Endometrial microvascular endothelial cells (primary cell): ENCODE data around the gene TTLL9. TPM values are rescaled to one million over a fixed set of nuclear protein-coding genes. Genes with fewer than 3 reads are reported as not detected.

Experiments used
- in situ Hi-C: cut with HindIII; loops from 2 replicates; pipeline ENCODE4 v1.10.0; 2017; ENCODE audit warnings: low sequenced_read_pairs, low pct_unique_long_range_greater_than_20kb; ENCODE audit errors: inconsistent ontology term
- total RNA-seq: library from RNA; depleted of rRNA; stranded (reverse); fragments of >200 nt; gene quantifications from one replicate; pipeline ENCODE4 v1.2.3, GENCODE V29; 2015; ENCODE audit errors: inconsistent ontology term

TTLL9 gene
- total RNA-seq, 1 donor from 2014 or later, result not detected

DNA sequence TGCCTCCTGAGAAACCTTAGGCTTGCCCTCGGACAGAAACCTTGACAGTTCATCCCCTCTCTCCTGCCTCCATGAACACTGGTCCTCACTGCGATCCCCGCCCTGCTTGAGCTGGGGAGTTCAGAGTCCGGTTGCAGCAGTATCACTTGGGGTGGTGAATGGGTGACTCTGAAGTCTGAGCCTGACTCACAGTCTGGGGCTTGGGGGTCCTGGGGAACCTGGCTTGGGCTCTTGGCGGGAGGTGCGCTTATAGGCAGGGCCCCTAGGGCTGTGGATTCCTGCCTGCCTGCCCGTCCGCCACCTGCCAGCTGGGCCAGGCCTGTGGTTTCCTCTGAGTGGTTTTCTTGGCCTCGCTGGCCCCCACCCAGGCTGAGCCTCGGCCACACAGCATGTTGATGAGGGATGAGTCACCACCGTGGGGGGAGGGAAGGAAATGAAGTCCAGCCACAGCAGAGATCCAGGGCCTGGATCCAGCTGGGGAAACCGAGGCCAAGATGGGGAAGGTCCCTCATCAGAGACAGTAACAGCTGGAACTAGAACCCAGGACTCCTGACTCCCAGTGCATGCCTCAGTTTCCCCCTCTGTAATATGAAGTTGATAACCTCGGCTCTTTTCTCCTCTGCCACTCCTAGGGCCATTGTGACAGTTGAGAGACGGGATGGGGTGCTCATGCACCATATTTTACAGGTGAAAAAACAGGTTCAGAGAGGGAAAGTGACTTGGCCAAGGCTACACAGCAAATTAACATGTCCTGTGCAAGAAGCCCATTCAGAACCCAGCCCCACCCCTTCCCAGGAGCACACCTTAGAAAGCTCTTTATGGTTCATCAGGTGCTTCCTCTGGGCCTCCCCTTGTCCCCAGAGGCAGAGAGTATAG is 34.2 kb upstream of the TTLL9 start:
- in situ Hi-C loops, result no loop called here

DNA sequence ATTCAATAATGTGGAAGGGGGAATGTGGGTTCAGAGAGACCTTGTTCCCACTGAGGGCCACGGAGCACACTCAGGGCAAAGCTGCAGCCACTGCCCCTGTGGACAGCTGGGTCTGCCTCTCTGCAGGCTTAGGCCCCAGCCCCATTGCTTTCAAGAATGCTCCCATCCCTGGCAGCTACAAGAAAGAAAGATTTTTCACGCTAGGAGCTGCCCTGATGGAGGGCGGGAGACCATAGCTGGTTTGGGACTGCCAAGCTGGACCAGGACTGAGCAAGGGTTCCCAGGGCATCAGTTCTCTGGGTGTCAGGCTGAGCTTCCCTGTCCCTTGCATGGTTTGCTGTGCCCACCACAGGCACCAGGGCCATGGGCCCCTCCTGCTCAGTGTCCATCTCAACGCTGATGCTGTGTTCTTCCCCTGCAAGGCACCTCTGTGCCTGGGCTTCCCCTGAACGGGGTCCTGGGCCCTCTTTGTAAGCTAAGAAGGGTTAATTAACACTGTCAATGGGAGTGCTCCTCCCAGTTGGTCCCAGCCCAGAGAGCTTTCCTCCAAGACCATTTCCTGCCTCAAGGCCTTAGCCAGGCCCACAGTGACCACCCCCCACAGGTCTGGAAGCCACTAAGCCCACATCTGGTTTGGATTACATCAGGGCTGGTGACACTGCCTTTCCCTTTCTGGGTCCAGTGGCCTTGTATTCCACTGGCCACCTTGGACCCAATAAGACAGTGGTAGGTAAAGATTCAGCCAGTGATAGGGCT is 33.4 kb upstream of the TTLL9 start:
- in situ Hi-C loops, result no loop called here

DNA sequence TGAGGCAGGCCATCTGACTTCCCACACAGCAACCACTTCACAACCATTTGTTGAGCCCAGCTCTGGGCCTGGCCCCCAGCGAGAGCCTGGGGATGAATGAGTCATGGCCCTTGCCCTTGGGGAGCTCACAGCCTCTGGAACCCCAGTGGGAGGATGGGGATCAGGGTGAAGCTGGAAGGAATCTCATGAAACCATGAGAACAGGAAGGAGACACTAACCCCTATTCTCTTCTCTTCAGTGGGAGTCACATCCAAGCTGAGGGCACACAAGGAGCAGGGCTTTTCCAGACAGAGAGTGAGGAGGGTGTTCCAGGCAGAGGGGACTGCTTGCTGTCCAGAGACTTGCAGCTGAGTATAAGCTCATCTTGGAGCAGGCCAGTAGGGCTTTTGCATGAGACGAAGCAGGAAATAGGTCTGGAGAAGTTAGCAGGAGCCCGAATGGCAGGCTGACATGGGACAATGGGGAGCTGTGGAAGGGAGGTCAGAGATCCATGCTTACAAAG is 32.5 kb upstream of the TTLL9 start:
- in situ Hi-C loops, result no loop called here

DNA sequence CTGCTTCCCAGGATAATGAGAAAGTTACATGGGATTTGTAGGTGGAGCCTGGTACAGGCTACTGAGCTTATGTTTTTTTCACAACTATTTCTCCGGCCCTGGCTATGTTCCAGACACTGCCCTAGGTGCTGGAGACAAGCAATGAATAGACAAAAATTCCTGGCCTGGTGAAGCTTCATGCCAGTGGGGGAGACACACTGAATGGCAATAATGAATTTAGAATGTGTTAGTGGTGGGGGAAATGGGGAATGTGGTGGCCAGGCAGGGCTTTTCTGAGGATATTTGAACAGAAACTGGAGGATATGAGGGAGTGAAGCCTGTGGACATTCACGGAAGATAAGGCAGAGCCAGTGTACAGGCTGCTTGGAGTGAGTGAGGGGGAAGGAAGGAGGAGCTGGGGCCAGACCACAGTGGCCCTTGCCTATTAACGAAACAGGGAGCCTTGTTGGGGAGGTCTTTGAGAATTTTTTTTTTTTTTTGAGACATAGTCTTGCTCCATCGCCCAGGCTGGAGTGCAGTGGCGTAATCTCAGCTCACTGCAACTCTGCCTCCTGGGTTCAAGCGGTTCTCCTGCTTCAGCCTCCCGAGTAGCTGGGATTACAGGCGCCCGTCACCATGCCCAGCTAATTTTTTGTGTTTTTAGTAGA is 31.7 kb upstream of the TTLL9 start:
- in situ Hi-C loops, result no loop called here

DNA sequence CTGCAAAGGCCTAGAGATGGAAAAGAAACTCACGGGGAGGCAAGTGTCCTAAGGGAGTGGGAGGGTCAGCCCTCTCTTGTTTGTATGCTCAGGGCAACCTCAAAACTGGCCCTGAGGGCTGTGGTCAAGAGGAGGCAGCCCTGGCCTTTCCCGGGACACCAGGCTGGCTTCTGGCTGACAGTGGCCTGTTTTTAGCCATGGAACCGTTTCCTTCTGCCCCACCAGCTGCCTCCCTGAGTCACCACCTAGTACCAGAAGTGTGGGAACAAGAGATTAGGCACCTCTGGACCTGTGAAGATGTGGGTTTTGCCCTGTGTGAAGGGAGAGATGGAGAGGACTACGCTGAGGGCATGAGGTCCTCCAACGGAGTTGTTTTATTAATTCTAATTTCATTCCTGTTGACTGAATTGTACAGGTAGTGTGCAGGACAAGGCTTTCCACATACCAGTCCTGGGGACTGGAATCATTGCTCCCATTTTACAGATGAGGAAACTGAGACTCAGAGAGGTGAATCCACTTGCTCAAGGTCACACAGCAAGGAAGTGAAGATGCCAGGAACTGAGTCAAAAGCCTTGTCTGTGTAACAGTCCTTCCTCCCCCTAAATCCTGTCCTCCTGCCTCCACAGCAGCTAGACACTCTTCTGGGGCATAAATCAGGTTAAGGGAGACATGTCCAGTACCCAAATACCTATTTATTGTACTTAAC is 30.5 kb upstream of the TTLL9 start:
- in situ Hi-C loops, result no loop called here

DNA sequence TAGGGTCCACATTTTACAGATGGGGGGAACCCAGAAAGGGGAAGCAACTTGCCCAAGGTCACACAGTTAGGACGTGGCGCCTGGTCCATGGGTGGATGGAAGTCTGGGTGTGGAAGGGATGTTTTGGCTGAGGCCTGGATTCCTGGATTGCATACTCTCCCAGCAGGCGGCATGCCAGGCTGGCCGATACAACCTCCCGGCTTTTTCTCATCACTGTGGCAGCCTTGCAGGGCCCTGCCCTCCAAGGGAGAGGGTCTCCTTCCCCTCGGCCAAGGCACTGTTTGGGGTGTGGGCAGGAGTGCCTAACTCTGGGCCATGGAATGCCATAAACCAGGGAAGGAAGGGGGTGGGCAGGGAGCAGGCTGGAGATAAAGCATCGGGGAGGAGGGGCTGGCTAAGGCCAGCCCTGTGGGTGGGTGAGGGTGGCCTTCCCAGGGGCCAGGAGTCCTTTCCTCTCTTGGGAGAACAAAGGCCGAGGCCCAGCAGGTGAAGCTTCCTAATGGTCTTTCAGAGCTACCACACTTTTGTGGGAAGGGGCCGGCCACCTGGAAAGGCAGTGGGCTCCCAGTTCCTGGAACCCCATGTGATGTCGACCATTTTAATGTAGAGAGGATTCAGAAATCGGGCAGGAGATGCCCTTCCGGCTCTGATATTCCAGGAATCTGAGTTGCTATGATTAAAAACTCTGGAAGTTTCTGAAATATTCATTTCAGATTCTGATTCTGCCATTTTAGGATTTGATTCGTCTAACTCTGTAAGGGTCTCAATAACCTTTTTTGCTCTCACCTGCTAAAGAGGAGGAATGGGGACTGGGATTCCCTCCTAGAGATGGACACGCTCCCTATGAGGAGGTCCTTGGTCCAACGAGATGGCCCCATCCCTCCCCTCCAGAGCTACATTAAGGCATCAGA is 29.3 kb upstream of the TTLL9 start:
- in situ Hi-C loops, result no loop called here

DNA sequence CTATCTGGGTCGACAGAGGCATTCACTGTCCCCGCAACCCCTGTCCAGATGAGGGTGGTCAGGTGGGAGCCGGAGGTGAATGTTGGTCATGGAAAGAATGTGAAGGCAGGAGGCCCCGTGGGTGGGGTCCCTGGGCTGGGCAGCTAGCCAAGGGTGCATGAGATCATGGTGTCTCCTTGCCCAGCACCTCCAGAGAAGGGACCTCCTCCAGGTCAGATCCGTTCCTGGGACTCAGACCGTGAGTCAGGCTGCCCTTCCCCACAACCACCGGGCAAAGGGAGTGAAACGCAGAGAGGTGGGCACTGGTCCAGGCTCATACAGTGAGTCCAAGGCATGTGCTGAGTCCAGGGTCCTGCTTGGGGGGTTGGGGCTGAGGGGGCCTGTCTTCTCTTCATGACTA is 28.5 kb upstream of the TTLL9 start:
- in situ Hi-C loops, result no loop called here

DNA sequence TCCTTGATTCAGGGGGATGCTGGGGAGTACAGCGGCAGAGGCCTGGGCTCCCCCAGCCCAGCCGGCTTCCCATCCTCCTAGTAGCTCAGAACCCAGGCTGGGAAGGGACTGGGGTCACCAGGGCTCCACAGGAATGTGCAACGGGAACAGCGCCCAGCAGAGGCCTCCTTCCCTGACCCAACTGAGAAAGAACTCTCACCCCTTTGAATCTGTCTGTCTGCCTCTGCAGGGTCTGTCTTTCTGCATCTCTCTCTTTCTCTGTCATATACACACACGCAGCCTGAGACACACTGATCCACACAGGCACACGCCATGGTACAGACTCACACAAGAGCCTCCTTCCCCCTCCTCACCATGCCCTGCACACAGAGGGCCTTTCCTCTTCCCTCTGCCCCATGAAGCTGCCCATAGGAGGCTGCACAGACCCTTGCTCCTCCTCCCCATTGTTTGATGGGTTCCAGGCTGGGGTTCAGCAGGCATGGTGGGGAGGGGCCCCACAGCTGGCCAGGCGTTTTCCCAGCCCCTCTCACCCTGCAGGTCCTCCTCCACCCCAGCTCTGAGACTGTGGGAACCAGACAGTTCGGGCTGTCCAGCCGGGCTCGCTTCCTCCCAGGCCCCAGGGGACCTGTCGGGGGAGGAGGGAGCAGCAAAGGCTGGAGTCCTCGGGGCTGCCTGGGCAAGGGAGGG is 27.8 kb upstream of the TTLL9 start:
- in situ Hi-C loops, result no loop called here

DNA sequence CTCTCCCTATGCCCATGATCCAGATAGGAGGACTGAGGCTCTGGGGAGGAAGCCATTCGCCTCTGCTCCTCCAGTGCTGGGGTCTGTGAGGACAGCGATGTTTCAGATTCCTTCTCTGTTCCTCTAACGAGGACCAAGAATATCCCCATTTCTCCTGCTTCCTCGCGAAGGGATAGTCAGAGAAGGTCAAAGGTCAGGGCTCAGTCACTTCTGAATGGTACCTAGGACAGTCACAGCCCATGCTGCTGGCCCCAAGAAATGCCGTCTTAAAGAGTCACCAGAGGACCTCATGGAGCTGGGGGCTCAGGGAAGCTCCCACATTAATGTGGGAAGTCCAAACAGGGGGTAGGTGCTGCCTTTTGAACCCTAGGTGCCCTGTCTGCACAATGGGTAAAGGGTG is 27.1 kb upstream of the TTLL9 start:
- in situ Hi-C loops, result no loop called here

DNA sequence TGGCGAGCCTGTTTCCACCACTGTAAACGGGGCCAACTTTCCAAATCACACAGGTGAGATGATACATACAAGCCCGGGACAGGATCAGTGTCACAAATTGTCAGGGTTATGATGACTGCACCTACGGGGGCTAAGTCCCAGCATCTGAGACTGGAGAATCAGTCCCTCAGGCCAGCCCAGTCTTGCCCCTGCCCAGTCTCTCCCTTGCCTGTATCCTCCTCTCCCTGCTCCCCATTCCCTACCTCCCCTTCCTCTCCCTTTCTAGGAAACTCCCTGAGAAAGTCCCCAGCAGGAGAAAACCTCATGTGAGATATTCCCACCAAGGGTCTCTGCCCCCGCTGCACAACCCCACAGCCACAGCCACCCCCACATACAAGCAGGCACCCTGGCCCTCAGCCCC is 26.6 kb upstream of the TTLL9 start:
- in situ Hi-C loops, result no loop called here

DNA sequence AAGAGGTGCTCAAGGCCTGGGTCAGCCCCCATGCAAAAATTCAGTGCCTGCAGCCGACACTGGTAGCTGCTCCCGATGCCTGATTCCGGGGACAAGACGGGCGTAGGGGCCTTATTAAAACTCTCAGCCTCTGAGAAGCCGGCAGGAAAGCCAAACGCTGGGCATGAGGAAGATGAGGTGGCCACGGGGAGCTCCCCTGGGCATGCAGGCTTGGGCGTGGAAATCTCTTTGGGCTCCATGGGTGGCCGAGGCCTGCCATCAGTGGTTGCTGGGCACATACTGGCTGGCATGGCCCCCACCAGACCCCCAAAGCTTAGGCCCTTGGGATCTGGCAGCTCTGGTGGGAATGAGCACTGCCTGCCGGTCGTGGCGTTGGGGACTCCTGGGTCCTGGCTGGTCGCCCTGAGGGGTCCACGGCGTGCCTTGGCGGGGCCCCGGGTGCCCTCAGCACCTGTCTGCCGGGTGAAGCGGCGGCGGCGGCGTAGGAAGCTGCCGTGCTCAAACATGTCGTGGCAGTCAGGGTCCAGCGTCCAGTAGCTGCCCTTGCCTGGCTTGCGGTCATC is 25.6 kb upstream of the TTLL9 start:
- in situ Hi-C loops, result no loop called here

DNA sequence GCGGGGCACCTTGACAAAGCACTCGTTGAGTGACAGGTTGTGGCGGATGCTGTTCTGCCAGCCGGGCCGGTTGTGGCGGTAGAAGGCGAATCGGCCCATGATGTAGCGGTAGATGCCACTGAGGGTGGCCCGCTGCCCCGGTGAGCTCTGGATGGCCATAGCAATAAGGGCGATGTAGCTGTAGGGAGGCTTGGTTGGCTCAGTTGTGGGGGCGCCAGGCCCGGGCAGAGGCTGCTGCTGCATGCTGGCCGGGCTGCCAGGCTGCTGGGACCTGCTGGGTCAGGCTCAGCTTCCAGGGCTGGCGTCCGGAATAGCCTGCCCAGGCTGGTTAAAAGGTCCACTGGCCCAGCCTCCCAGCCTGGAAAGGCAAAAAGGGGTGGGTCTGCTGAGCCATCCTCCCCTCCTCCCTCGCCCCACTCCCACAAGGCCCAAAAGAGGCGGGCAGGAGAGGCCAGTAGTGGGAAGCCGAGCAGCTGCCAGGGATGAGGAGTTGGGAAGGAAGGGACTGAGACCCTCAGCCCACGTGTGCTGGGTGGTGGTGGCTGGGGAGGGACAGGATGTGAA is 25.1 kb upstream of the TTLL9 start, which contains the start of gene FOXS1:
Gene FOXS1 (minus strand): TSS at position 305 of the 564 bp plus-strand sequence. CDS start 62 bp downstream, at position 243.
- in situ Hi-C loops, result no loop called here

DNA sequence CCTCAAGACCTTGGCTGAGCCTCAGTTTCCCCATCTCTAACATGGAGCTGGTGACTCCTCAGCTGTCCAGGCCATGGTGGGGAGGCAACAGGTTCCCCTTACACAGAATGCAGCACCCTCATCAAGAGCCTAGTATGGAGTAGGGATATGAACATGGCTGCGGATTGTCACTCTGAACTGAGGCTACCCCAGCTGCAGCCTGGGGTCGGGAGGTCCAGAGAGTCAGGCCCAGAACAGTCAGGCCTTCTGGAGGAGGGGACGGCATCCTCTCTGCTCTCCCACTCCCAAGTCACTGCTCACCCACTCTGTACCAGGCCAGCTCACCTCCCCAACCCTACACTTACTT is 23.7 kb upstream of the TTLL9 start:
- in situ Hi-C loops, result no loop called here

DNA sequence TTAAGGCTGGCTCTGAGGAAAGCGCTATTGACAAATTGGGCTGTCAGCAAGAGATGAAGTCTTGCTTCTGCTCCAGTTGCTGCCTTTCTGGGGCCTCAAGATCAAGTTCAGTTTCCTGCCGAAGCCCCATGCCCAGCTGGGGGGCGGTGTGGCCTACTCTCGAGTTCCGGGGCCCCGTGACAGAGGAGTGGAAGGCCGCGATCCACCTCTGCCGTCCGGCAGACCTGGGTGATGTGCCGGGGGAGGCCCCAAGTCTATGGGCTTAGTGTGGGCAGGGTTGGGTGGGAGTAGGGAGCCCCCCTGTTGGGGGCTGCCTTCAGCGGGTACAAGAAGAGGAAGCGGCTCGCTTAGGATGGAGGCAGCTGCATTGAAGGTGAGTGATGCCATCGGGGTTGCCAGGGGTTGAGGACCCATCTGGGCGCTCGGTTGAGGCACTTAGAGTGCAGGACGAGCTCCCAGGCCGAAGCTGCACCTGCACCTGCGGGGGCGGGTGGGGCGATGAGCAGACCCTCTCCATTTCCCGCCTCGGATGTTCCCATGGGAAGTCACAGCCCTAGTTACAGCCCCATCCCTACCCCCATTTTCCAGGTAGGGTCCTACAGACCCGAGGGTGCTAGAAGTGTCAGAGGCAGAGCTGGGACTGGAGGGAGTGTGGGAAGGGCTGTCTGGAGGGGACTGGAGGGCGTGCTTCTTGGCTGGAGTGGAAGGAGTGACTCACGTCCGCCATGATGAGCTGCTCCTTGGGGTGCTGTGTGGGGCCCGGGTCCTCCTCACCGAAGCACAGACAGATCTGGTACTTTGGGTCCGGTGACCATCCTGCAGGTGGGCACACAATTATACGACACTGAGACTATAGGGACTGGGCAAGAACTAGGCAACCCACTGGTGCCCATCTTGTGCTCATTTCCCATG is 22.1 kb upstream of the TTLL9 start:
- in situ Hi-C loops, result no loop called here

DNA sequence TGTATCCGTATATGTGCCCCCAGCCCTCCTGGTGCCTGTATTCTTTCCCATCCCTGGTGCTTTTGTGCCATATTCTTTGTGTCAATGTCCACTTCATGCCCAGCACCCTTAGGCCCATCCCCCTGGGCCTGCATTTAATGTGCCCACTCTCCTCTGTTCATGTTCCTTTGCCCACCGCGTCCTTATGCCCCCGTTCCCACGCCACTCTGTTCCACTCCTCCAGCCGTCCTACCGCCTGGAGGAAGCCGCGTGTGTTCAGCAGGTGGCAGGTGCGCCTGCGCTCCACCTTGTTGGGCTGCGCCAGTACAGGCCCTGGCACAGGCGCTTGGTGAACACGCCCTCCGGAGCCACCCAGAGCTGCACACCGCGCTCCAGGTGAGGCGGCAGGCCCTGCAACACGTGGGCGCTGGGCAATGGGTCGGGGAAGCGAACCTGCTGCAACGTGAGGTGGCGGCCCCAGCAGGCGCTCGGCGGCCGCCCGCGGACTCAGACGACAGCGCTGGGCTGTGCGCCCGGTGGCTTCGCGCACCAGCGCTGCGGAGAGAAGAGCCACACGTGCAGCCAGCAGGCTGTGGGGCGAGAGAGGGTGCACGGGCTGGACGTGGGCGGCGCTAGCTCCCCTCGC is 21.0 kb upstream of the TTLL9 start:
- in situ Hi-C loops, result no loop called here
